Lung (tissue), 12 donors: ENCODE results near the gene ABHD16B. TPM values are rescaled to one million over a fixed set of nuclear protein-coding genes. Genes with fewer than 3 reads are reported as not detected.
A peak's percentile ranks its signal among the peaks of the same experiment; 100 is the strongest.

Experiments
- ATAC-seq: fragments of 200-7000 bp; cut with Tn5 transposase; one replicate; pipeline ENCODE4 v1.9.1; 2020; ENCODE audit warnings: moderate number of reproducible peaks; ENCODE audit not compliant: insufficient read depth, low FRiP score
- DNase-seq, 3 donors: peaks; one replicate each; pipeline ENCODE4 v3.0.0-alpha.2; 2013 to 2017
- H3K27ac ChIP-seq, 2 donors: one replicate each; pipeline ENCODE4 v1.5.1; 2013; ENCODE audit warnings: mild to moderate bottlenecking in 2 of 2, moderate library complexity in 2 of 2, control low read depth in 1 of 2, inconsistent platforms in 1 of 2, low read depth in 1 of 2, low read length in 1 of 2
- H3K27me3 ChIP-seq, 3 donors: one replicate each; pipeline ENCODE4 v1.5.1; 2013; ENCODE audit warnings: low read length in 2 of 3; ENCODE audit not compliant: control insufficient read depth in 3 of 3, insufficient read depth in 3 of 3
- H3K36me3 ChIP-seq, 4 donors: one replicate each; pipeline ENCODE4 v1.5.1; 2013; ENCODE audit warnings: low read length in 4 of 4, mild to moderate bottlenecking in 1 of 4, moderate library complexity in 1 of 4; ENCODE audit not compliant: control insufficient read depth in 4 of 4, insufficient read depth in 4 of 4
- H3K4me1 ChIP-seq, 5 donors: one replicate each; pipeline ENCODE4 v1.5.1; 2013; ENCODE audit warnings: low read length in 5 of 5, mild to moderate bottlenecking in 2 of 5, moderate library complexity in 1 of 5; ENCODE audit not compliant: control insufficient read depth in 5 of 5, insufficient read depth in 5 of 5
- H3K4me3 ChIP-seq: one replicate; pipeline ENCODE4 v1.5.1; 2013; ENCODE audit warnings: mild to moderate bottlenecking, control low read depth, moderate library complexity
- H3K9ac ChIP-seq, 2 donors: one replicate each; pipeline ENCODE4 v1.5.1; 2013; ENCODE audit warnings: low read length in 2 of 2, control low read depth in 1 of 2; ENCODE audit not compliant: insufficient read depth in 1 of 2
- H3K9me3 ChIP-seq, 4 donors: one replicate each; pipeline ENCODE4 v1.5.1; 2013; ENCODE audit warnings: low read length in 3 of 4, mild to moderate bottlenecking in 1 of 4, moderate library complexity in 1 of 4; ENCODE audit not compliant: control insufficient read depth in 4 of 4, insufficient read depth in 3 of 4
- WGBS, 2 donors: extraction: QIAGEN DNeasy Blood & Tissue Kit; methylation state at CpG; one replicate each; pipeline ENCODE4 v1.1.7; 2013; 5-methylcytosine and 5-hydroxymethylcytosine counted together
- polyA plus RNA-seq, 2 donors: library from polyadenylated mRNA; stranded (reverse); fragments of 200-250 nt; gene quantifications; one replicate each; pipeline ENCODE4 v1.2.1, GENCODE V29; 2013
- total RNA-seq, 2 donors: library from RNA; depleted of rRNA in 1 of 2; stranded (reverse); fragments of >200 nt in 1 of 2; gene quantifications; one replicate each; pipeline ENCODE4 v1.2.1, GENCODE V29; 2014 to 2021
- TF ChIP-seq, protein P1 (sequence below): IDR thresholded peaks from 2 replicates; pipeline ENCODE4 v1.5.1; 2012; ENCODE audit warnings: mild to moderate bottlenecking; ENCODE audit errors: control extremely low read depth, extremely low read depth
- donor health status: control.
- donor health status: control.
- donor health status: Bipolar disorder and iron deficiency.
- donor health status: healthy.
- donor health status: DM: yes; HTN: yes; CAD: no.

Gene ABHD16B
- total and polyA plus RNA-seq, 4 donors: 0.89 to 1.5 TPM; not detected in 2

DNA sequence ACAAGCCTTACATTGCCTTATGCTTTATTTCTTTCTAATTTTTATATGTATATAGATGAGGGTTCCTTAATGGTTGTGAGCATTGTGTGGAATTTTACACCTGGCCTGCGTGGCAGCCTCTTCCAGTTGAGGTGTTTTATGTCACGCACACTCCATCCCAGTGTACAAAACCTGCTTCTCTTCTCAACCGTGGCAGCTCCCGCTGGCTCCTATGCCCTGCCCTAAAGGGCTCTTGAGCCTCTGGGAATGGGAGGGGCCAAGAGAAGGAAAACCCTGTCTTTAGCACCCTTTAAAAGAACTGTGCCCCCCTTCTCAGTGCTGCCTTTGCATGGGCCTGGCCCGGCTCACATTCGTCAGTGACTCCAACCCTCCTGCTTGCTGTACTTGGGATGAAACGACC is 29.3 kb downstream of the ABHD16B start:
- H3K27ac ChIP-seq: peak overlapping the region in 1 of 2 donors; percentile 17

DNA sequence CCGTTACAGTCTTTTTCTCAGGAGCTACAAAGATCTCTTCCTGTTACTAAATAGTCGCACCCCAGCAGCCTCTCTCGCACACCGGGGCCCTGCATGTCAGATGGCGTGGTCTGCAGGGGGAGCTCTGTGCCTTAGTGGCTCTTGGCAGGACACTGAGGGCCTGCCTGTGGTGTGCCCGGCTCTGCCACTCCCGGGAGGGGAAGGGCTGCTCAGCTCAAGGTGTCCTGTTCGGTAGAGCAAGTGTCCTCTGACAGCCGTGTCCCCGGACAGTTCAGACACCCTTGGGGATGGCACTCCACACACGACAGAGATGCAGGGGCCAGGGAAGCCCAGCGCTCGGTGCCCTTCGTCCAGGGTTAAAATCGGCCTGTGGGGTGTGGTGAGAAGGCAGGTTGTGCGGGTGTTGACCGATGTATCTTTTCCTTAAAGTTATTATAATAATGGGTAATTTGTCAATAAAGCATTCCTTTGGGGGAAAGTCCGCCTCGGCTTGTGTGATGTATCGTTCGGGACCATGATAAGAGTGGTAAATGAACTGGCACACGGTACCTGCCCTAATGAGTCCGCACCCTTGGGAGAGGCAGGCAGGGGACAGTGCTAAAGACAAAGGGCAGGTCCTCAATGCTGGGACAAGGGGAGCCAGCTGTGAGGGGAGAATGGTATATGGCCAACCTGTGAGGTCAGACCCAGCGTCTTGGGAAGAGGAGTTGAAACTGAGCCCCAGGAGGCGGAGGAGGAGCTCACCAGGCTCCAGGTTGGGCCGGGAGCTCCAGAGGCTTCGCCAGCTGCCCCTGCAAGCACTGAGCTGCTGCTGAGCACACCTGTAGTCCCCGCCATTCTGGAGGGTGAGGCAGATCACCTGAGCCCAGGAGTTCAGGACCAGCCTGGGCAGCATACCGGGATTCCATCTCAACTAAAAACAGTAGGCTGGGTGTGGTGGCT is 30.0 kb downstream of the ABHD16B start:
- ATAC-seq (no peak), DNase-seq (no peak)
- peaks cover 0 to 11% (median 3%) of the 10 kb centered on the region in 5 donors for H3K4me1 ChIP-seq
- TF ChIP-seq, protein P1, sequence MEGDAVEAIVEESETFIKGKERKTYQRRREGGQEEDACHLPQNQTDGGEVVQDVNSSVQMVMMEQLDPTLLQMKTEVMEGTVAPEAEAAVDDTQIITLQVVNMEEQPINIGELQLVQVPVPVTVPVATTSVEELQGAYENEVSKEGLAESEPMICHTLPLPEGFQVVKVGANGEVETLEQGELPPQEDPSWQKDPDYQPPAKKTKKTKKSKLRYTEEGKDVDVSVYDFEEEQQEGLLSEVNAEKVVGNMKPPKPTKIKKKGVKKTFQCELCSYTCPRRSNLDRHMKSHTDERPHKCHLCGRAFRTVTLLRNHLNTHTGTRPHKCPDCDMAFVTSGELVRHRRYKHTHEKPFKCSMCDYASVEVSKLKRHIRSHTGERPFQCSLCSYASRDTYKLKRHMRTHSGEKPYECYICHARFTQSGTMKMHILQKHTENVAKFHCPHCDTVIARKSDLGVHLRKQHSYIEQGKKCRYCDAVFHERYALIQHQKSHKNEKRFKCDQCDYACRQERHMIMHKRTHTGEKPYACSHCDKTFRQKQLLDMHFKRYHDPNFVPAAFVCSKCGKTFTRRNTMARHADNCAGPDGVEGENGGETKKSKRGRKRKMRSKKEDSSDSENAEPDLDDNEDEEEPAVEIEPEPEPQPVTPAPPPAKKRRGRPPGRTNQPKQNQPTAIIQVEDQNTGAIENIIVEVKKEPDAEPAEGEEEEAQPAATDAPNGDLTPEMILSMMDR: no peak
- no peak overlapping the region for H3K4me3 ChIP-seq
- H3K27me3 ChIP-seq: no peaks in the 10 kb centered on the region
- peaks cover 8 to 41% (median 9%) of the 10 kb centered on the region in 4 donors for H3K36me3 ChIP-seq
- H3K9me3 ChIP-seq: no peaks in the 10 kb centered on the region
- 80 to 86% methylated on average over 29 of the region's 29 CpGs for WGBS, 2 donors
- H3K9ac ChIP-seq: no peak overlapping the region
- peak overlapping the region in 1 of 2 donors; percentile 17 for H3K27ac ChIP-seq

More for the DNA sequence above, 29.3 kb downstream of the ABHD16B start:
- Histone ChIP-seq H3K4me3 (no peak overlapping the region), H3K27me3 (no peaks in the 10 kb centered on the region), H3K9me3 (no peaks in the 10 kb centered on the region), H3K4me1 (peaks cover 0 to 5% (median 3%) of the 10 kb centered on the region in 5 donors), H3K36me3 (peaks cover 8 to 46% (median 11%) of the 10 kb centered on the region in 4 donors), H3K9ac (no peak overlapping the region)
- TF ChIP-seq, protein P1: no peak
- ATAC-seq: no peak
- WGBS, 2 donors: 67% methylated on average over 7 of the region's 7 CpGs
- DNase-seq: no peak

DNA sequence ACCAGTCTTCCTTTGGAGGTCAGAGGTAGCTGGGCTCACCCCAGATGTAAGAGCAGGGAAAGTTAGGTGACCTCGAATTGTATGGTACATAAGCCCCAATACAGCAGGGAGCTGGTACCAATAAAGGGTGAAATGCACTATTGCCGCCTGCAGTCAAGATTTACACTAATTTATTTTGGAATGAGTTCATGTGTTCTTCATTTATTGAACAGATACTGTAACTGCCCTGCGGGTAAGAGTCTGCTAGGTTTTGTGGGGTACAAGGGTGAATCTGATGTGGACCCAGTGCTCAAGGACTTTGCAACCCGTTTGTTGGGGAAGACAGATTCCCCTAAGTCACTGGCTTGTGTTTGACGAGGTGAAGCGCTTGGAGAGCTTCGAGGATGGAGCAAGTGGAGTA is 31.1 kb downstream of the ABHD16B start:
- no peak for ATAC-seq
- no peaks in the 10 kb centered on the region for H3K9me3 ChIP-seq

More for the DNA sequence above, 31.1 kb downstream of the ABHD16B start:
- Histone ChIP-seq H3K9ac (no peak overlapping the region), H3K27ac (no peak overlapping the region), H3K36me3 (peaks cover 8 to 34% (median 9%) of the 10 kb centered on the region in 4 donors), H3K27me3 (no peaks in the 10 kb centered on the region), H3K4me3 (no peak overlapping the region), H3K4me1 (peaks cover 0 to 18% (median 6%) of the 10 kb centered on the region in 5 donors)
- DNase-seq: no peak
- WGBS, 2 donors: 90 to 91% methylated on average over 7 of the region's 7 CpGs
- TF ChIP-seq, protein P1: no peak
